Measurements from ENCODE around the gene RNASE11.

- TF ChIP-seq CTCF (conservative IDR thresholded peaks at IDR 0.05), result no peak
- TF ChIP-seq ZFX (IDR thresholded peaks at IDR 0.05), result no peak
Observed at GRCh38 chr14:20551606-20552005, 36.2 kb downstream of the RNASE11 start.

All from C4-2B (cell line).